Kidney (tissue), 14 donors: ENCODE data around the gene HOXD9. TPM values are rescaled to one million over a fixed set of nuclear protein-coding genes. Genes with fewer than 3 reads are reported as not detected.

Experiments
- DNase-seq, 5 donors: peaks; one replicate each; pipeline ENCODE4 v3.0.0-alpha.2; 2013 to 2020
- FAIRE-seq: peaks from 2 replicates; lab custom pipeline; 2012; peaks lifted over from hg19 to GRCh38; lab: Jason Lieb, UNC
- H3K27ac ChIP-seq, 2 donors: one replicate each; pipeline ENCODE4 v1.7.0; 2013; ENCODE audit warnings: low read depth in 2 of 2, low read length in 2 of 2, inconsistent platforms in 1 of 2
- H3K27me3 ChIP-seq: one replicate; pipeline ENCODE4 v1.7.1; 2013; ENCODE audit warnings: low read length, inconsistent platforms; ENCODE audit not compliant: control insufficient read depth, insufficient read depth
- H3K36me3 ChIP-seq, 3 donors: one replicate each; pipeline versions ENCODE4 v1.7.0 to v1.7.1; 2013; ENCODE audit warnings: low read length in 3 of 3, control low read depth in 1 of 3, inconsistent platforms in 1 of 3; ENCODE audit not compliant: insufficient read depth in 3 of 3, control insufficient read depth in 2 of 3
- H3K4me1 ChIP-seq, 3 donors: one replicate each; pipeline versions ENCODE4 v1.7.0 to v1.7.1; 2013; ENCODE audit warnings: low read length in 3 of 3, inconsistent platforms in 1 of 3, low read depth in 1 of 3; ENCODE audit not compliant: control insufficient read depth in 2 of 3, insufficient read depth in 2 of 3
- H3K4me3 ChIP-seq, 3 donors: one replicate each; pipeline versions ENCODE4 v1.7.0 to v1.8.1; 2013; ENCODE audit warnings: low read length in 3 of 3, control low read depth in 1 of 3, inconsistent platforms in 1 of 3
- H3K9ac ChIP-seq, 3 donors: one replicate each; pipeline versions ENCODE4 v1.7.0 to v1.7.1; 2013; ENCODE audit warnings: low read length in 3 of 3, control low read depth in 1 of 3, inconsistent platforms in 1 of 3
- H3K9me3 ChIP-seq, 3 donors: one replicate each; pipeline versions ENCODE4 v1.7.0 to v1.7.1; 2013; ENCODE audit warnings: low read length in 3 of 3, control low read depth in 1 of 3, inconsistent platforms in 1 of 3; ENCODE audit not compliant: control insufficient read depth in 2 of 3, insufficient read depth in 1 of 3
- intact Hi-C: fragments of 100-400 bp; cut with DNase I; formaldehyde crosslinking; loops from one replicate; pipeline ENCODE4 v1.11.1; 2022
- polyA plus RNA-seq: library from polyadenylated mRNA; stranded (reverse); fragments of 350-450 nt; fragmentation: Illumina TruSeq; extraction: RNeasy Lipid Tissue Mini Kit (QIAGEN cat#74804); gene quantifications from one replicate; pipeline ENCODE4 v1.2.3, GENCODE V29; 2014; ENCODE audit warnings: low read depth, low replicate concordance; ENCODE audit not compliant: insufficient read depth
- total RNA-seq: library from RNA; stranded (reverse); fragmentation: NEBNext Ultra II Directional; extraction: Animal tissue kit (Norgen Biotek cat#: 25700); gene quantifications from one replicate; pipeline ENCODE4 v1.2.1, GENCODE V29; 2021
- TF ChIP-seq, protein P1 (sequence below): IDR thresholded peaks from 3 replicates; pipeline ENCODE4 v1.5.1; 2012; ENCODE audit warnings: mild to moderate bottlenecking, moderate library complexity, borderline replicate concordance; ENCODE audit not compliant: insufficient read depth; ENCODE audit errors: extremely low read depth
- donor health status: control.
- donor health status: control.
- donor health status: control.
- donor health status: control.
- donor health status: control.
- donor health status: DM: yes; HTN: yes; CAD: no.
- donor health status: Normal renal cell carcinoma (clear cell type).

HOXD9 gene
- total and polyA plus RNA-seq, 2 donors from 2014 or later, result 36.4 to 36.5 TPM

- H3K4me1 ChIP-seq, result peaks cover 0 to 5% (median 2%) of the 10 kb centered on the region in 3 donors
- peak overlapping the region; percentile 90 to 95 for H3K27ac ChIP-seq
- no peaks in the 10 kb centered on the region for H3K27me3 ChIP-seq
- H3K9me3 ChIP-seq, result no peaks in the 10 kb centered on the region
- TF ChIP-seq, protein P1, sequence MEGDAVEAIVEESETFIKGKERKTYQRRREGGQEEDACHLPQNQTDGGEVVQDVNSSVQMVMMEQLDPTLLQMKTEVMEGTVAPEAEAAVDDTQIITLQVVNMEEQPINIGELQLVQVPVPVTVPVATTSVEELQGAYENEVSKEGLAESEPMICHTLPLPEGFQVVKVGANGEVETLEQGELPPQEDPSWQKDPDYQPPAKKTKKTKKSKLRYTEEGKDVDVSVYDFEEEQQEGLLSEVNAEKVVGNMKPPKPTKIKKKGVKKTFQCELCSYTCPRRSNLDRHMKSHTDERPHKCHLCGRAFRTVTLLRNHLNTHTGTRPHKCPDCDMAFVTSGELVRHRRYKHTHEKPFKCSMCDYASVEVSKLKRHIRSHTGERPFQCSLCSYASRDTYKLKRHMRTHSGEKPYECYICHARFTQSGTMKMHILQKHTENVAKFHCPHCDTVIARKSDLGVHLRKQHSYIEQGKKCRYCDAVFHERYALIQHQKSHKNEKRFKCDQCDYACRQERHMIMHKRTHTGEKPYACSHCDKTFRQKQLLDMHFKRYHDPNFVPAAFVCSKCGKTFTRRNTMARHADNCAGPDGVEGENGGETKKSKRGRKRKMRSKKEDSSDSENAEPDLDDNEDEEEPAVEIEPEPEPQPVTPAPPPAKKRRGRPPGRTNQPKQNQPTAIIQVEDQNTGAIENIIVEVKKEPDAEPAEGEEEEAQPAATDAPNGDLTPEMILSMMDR, result no peak
- intact Hi-C loops, result no loop called here
- H3K9ac ChIP-seq, result peak overlapping the region in 2 of 3 donors; percentile 54 to 67
- peak overlapping the region in 2 of 3 donors; percentile 38 to 65 for H3K4me3 ChIP-seq
- DNase-seq (peak in 3 of 5 donors; percentile 30 to 71 (median 35)), FAIRE-seq (no peak)
- H3K36me3 ChIP-seq, result peaks cover 0 to 3% (median 1%) of the 10 kb centered on the region in 3 donors
Measured at GRCh38 chr2:176159663-176160250, 37.2 kb downstream of the HOXD9 start.

- FAIRE-seq (no peak), DNase-seq (peak; percentile 77 to 87 (median 84))
- H3K4me1 ChIP-seq, result peaks cover 0 to 2% (median 1%) of the 10 kb centered on the region in 3 donors
- H3K27me3 ChIP-seq, result no peaks in the 10 kb centered on the region
- H3K9ac ChIP-seq, result peak overlapping the region in 2 of 3 donors; percentile 54 to 94
- H3K4me3 ChIP-seq, result peak overlapping the region in 2 of 3 donors; percentile 30 to 65
- peak overlapping the region; percentile 90 to 95 for H3K27ac ChIP-seq
- intact Hi-C loops, result no loop called here
- no peaks in the 10 kb centered on the region for H3K36me3 ChIP-seq
- TF ChIP-seq, protein P1, result no peak
- no peaks in the 10 kb centered on the region for H3K9me3 ChIP-seq
Measured at GRCh38 chr2:176160251-176160985, 37.9 kb downstream of the HOXD9 start.

GRCh38 chr2:176160986-176161824 is 38.7 kb downstream of the HOXD9 start:
- intact Hi-C loops, result no loop called here
- peaks cover 3 to 8% (median 4%) of the 10 kb centered on the region in 3 donors for H3K4me1 ChIP-seq
- peak overlapping the region; percentile 90 to 95 for H3K27ac ChIP-seq
- FAIRE-seq (no peak), DNase-seq (peak in 4 of 5 donors; percentile 56 to 66 (median 60))
- no peaks in the 10 kb centered on the region for H3K9me3 ChIP-seq
- no peaks in the 10 kb centered on the region for H3K36me3 ChIP-seq
- H3K9ac ChIP-seq, result peak overlapping the region; percentile 21 to 94 (median 88)
- TF ChIP-seq, protein P1, result no peak
- no peaks in the 10 kb centered on the region for H3K27me3 ChIP-seq
- peak overlapping the region; percentile 30 to 65 (median 61) for H3K4me3 ChIP-seq
